Germinal center (tissue), 1 donor: ENCODE data around the gene AKAP9.
"Not testable (repeated sequence)": the region's sequence is repeated elsewhere in the genome, so short reads cannot be mapped to it uniquely, and the experiment has no call there.

Experiments used
- DNase-seq: peaks from one replicate; pipeline ENCODE4 v3.0.0; 2012; ENCODE audit warnings: mixed read lengths, low spot score

Gene AKAP9

GRCh38 chr7:92010215-92010614, 69.6 kb downstream of the AKAP9 start:
- no peak for DNase-seq

GRCh38 chr7:92013611-92014010, 72.9 kb downstream of the AKAP9 start:
- no peak for DNase-seq

GRCh38 chr7:92020636-92021035, 80.0 kb downstream of the AKAP9 start:
- DNase-seq, result no peak

- DNase-seq, result no peak
These were observed 84.6 kb downstream of the AKAP9 start for GRCh38 chr7:92025260-92025659.

GRCh38 chr7:92026635-92027034, 86.0 kb downstream of the AKAP9 start:
- DNase-seq, result not testable (repeated sequence)

- DNase-seq, result not testable (repeated sequence)
These were observed 86.5 kb downstream of the AKAP9 start for GRCh38 chr7:92027128-92027527.

GRCh38 chr7:92028226-92028625, 87.6 kb downstream of the AKAP9 start:
- DNase-seq, result no peak

GRCh38 chr7:92028686-92029085, 88.0 kb downstream of the AKAP9 start:
- no peak for DNase-seq

GRCh38 chr7:92034116-92034515, 93.5 kb downstream of the AKAP9 start:
- no peak for DNase-seq

- DNase-seq, result no peak
These were observed 94.9 kb downstream of the AKAP9 start for GRCh38 chr7:92035576-92035975.

GRCh38 chr7:92039900-92040299, 99.2 kb downstream of the AKAP9 start:
- DNase-seq, result no peak

GRCh38 chr7:92042056-92042737, 101.5 kb downstream of the AKAP9 start:
- DNase-seq, result no peak

- no peak for DNase-seq
These were observed 102.4 kb downstream of the AKAP9 start for GRCh38 chr7:92043098-92043497.

GRCh38 chr7:92043637-92044036, 103.0 kb downstream of the AKAP9 start:
- DNase-seq, result no peak

- DNase-seq, result no peak
These were observed 103.5 kb downstream of the AKAP9 start for GRCh38 chr7:92044148-92044547.

GRCh38 chr7:92044940-92045339, 104.3 kb downstream of the AKAP9 start:
- no peak for DNase-seq

- no peak for DNase-seq
These were observed 111.0 kb downstream of the AKAP9 start for GRCh38 chr7:92051655-92052054.

GRCh38 chr7:92052159-92052558, 111.5 kb downstream of the AKAP9 start:
- DNase-seq, result no peak

- no peak for DNase-seq
These were observed 112.0 kb downstream of the AKAP9 start for GRCh38 chr7:92052684-92053083.

GRCh38 chr7:92053312-92053711, 112.7 kb downstream of the AKAP9 start:
- DNase-seq, result no peak

- DNase-seq, result no peak
These were observed 115.6 kb downstream of the AKAP9 start for GRCh38 chr7:92056286-92056685.

GRCh38 chr7:92057375-92057774, 116.7 kb downstream of the AKAP9 start:
- DNase-seq, result no peak

GRCh38 chr7:92058040-92058439, 117.4 kb downstream of the AKAP9 start:
- DNase-seq, result no peak

- no peak for DNase-seq
These were observed 118.2 kb downstream of the AKAP9 start for GRCh38 chr7:92058899-92059298.
